ENCODE measurements around the gene LAMA2. TPM values are rescaled to one million over a fixed set of nuclear protein-coding genes. Genes with fewer than 3 reads are reported as not detected.

Gene LAMA2
- polyA plus RNA-seq, 1 donor from 2014 or later, result 2.5 TPM

- Histone ChIP-seq H3K27me3 (ENCODE audit: insufficient read depth, low read depth, low read length) (no peaks in the 10 kb centered on the region), H3K9me3 (ENCODE audit: low read length) (no peaks in the 10 kb centered on the region), H3F3A (ENCODE audit: insufficient read depth, low read length, poor library complexity, severe bottlenecking) (no peaks in the 10 kb centered on the region), H3K79me2 (replicated peaks; ENCODE audit: insufficient read depth, low read length) (no peaks in the 10 kb centered on the region), H4K20me1 (ENCODE audit: insufficient read depth) (no peaks in the 10 kb centered on the region), H2AFZ (ENCODE audit: low read depth, low read length) (no peak overlapping the region), H3K4me2 (ENCODE audit: low read length) (no peak overlapping the region), H3K4me3 (ENCODE audit: low read length) (no peak overlapping the region), H3K27ac (ENCODE audit: low read length) (no peak overlapping the region), H3K9ac (ENCODE audit: low read length) (no peak overlapping the region), H3K36me3 (ENCODE audit: insufficient read depth, low read length) (no peaks in the 10 kb centered on the region), H3K9me2 (ENCODE audit: insufficient read depth, low read length) (no peaks in the 10 kb centered on the region)
- TF ChIP-seq EP300 (conservative IDR thresholded peaks at IDR 0.05; ENCODE audit: poor library complexity, severe bottlenecking), result no peak
- TF ChIP-seq TAF1 (IDR thresholded peaks at IDR 0.05; ENCODE audit: low read depth), result no peak
- no peak for TF ChIP-seq POLR2AphosphoS5 (IDR thresholded peaks at IDR 0.05)
- no peak for TF ChIP-seq REST (IDR thresholded peaks at IDR 0.05; ENCODE audit: borderline replicate concordance)
- no peak for TF ChIP-seq CTCF (IDR thresholded peaks at IDR 0.05; ENCODE audit: poor library complexity, severe bottlenecking)
- TF ChIP-seq RAD21 (conservative IDR thresholded peaks at IDR 0.05), result no peak
- TF ChIP-seq SMC3 (conservative IDR thresholded peaks at IDR 0.05; ENCODE audit: poor library complexity), result no peak
- TF ChIP-seq MXI1 (conservative IDR thresholded peaks at IDR 0.05; ENCODE audit: poor library complexity, severe bottlenecking), result no peak
- TF ChIP-seq EZH2 (IDR thresholded peaks at IDR 0.05; ENCODE audit: borderline replicate concordance, insufficient read depth, low read length, poor library complexity, severe bottlenecking), result no peak
Observed at GRCh38 chr6:129177801-129178200, 294.9 kb downstream of the LAMA2 start.

GRCh38 chr6:129179283-129179682 lies 296.3 kb downstream of the LAMA2 start:
- no peaks in the 10 kb centered on the region for H3F3A ChIP-seq (ENCODE audit: insufficient read depth, low read length, poor library complexity, severe bottlenecking)

More at GRCh38 chr6:129179283-129179682, 296.3 kb downstream of the LAMA2 start:
- H3K27me3 ChIP-seq (ENCODE audit: insufficient read depth, low read depth, low read length), result no peaks in the 10 kb centered on the region
- no peak overlapping the region for H3K9ac ChIP-seq (ENCODE audit: low read length)
- no peak overlapping the region for H3K27ac ChIP-seq (ENCODE audit: low read length)
- H4K20me1 ChIP-seq (ENCODE audit: insufficient read depth), result no peaks in the 10 kb centered on the region
- no peaks in the 10 kb centered on the region for H3K9me2 ChIP-seq (ENCODE audit: insufficient read depth, low read length)
- no peaks in the 10 kb centered on the region for H3K36me3 ChIP-seq (ENCODE audit: insufficient read depth, low read length)
- no peaks in the 10 kb centered on the region for H3K79me2 ChIP-seq (replicated peaks; ENCODE audit: insufficient read depth, low read length)
- no peak overlapping the region for H3K4me3 ChIP-seq (ENCODE audit: low read length)
- H3K9me3 ChIP-seq (ENCODE audit: low read length), result no peaks in the 10 kb centered on the region
- no peak overlapping the region for H3K4me2 ChIP-seq (ENCODE audit: low read length)
- no peak overlapping the region for H2AFZ ChIP-seq (ENCODE audit: low read depth, low read length)
- no peak for TF ChIP-seq SMC3 (conservative IDR thresholded peaks at IDR 0.05; ENCODE audit: poor library complexity)
- TF ChIP-seq CTCF (IDR thresholded peaks at IDR 0.05; ENCODE audit: poor library complexity, severe bottlenecking), result no peak
- TF ChIP-seq EP300 (conservative IDR thresholded peaks at IDR 0.05; ENCODE audit: poor library complexity, severe bottlenecking), result no peak
- no peak for TF ChIP-seq RAD21 (conservative IDR thresholded peaks at IDR 0.05)
- TF ChIP-seq REST (IDR thresholded peaks at IDR 0.05; ENCODE audit: borderline replicate concordance), result no peak
- TF ChIP-seq EZH2 (IDR thresholded peaks at IDR 0.05; ENCODE audit: borderline replicate concordance, insufficient read depth, low read length, poor library complexity, severe bottlenecking), result no peak
- TF ChIP-seq TAF1 (IDR thresholded peaks at IDR 0.05; ENCODE audit: low read depth), result no peak
- TF ChIP-seq MXI1 (conservative IDR thresholded peaks at IDR 0.05; ENCODE audit: poor library complexity, severe bottlenecking), result no peak
- TF ChIP-seq POLR2AphosphoS5 (IDR thresholded peaks at IDR 0.05), result no peak
